DND-41 (cell line): ENCODE results near the gene LTA.

Experiments used
- CTCF ChIP-seq: IDR thresholded peaks from 2 replicates; pipeline ENCODE4 v1.5.1; 2012; ENCODE audit warnings: borderline replicate concordance, low read length, moderate library complexity, mild to moderate bottlenecking; ENCODE audit not compliant: poor library complexity, severe bottlenecking; ENCODE audit errors: extremely low read depth
- EZH2 ChIP-seq: IDR thresholded peaks from 3 replicates; pipeline ENCODE4 v1.6.1; 2012; ENCODE audit warnings: borderline replicate concordance, low read depth, mild to moderate bottlenecking, moderate library complexity, low read length, inconsistent platforms; ENCODE audit not compliant: severe bottlenecking

GRCh38 chr6:31534521-31535040 is 37.5 kb upstream of the LTA start:
- no peak for TF ChIP-seq CTCF
- no peak for TF ChIP-seq EZH2
